ENCODE measurements around the gene RBP4.

- TF ChIP-seq CTCF (IDR thresholded peaks at IDR 0.05) (no peak), POLR2A (IDR thresholded peaks at IDR 0.05) (no peak), POLR2AphosphoS5 (IDR thresholded peaks at IDR 0.05) (no peak)
Observed at GRCh38 chr10:93591065-93591808, 9.8 kb downstream of the RBP4 start.
